PC-3 (cell line): Measurements from ENCODE around the gene UBAP2. TPM values are rescaled to one million over a fixed set of nuclear protein-coding genes. Genes with fewer than 3 reads are reported as not detected.

Experiments used
- ATAC-seq: fragments of 200-7000 bp; cut with Tn5 transposase; 2 replicates; pipeline ENCODE4 v1.9.1; 2020; ENCODE audit warnings: mild to moderate bottlenecking, moderate library complexity
- BruUV-seq: library from RNA; stranded (reverse); fragments of 400-500 nt; replicated peaks from 2 replicates; lab custom pipeline; 2021; lab: Mats Ljungman, UMichigan
- CTCF ChIA-PET: fragments of 300-600 bp; sonication (Branson Sonifier 250); formaldehyde crosslinking; loops from one replicate; lab custom pipeline; 2022; ENCODE audit warnings: antibody characterized with exemption; lab: Charles Lee
- POLR2A ChIA-PET: fragments of 300-600 bp; sonication (Branson Sonifier 250); formaldehyde crosslinking; loops from one replicate; lab custom pipeline; 2022; ENCODE audit warnings: antibody characterized with exemption; ENCODE audit not compliant: unreplicated experiment; lab: Charles Lee
- DNase-seq: peaks from one replicate; pipeline ENCODE4 v3.0.0-alpha.2; 2015
- H2AFZ ChIP-seq: fragments of 300-600 bp; sonication (generic); 2 replicates; pipeline ENCODE4 v1.6.0; 2016; ENCODE audit warnings: antibody characterized with exemption, low read length
- H3F3A ChIP-seq: fragments of 300-600 bp; sonication (generic); one replicate; pipeline ENCODE4 v1.6.0; 2017; ENCODE audit warnings: antibody characterized with exemption, low read length, control low read depth, mild to moderate bottlenecking; ENCODE audit not compliant: unreplicated experiment
- H3K27ac ChIP-seq: fragments of 300-600 bp; sonication (generic); 2 replicates; pipeline ENCODE4 v1.5.1; 2016; ENCODE audit warnings: mild to moderate bottlenecking, low read length
- H3K27me3 ChIP-seq: fragments of 300-600 bp; sonication (generic); 2 replicates; pipeline ENCODE4 v1.6.1; 2016; ENCODE audit warnings: low read length, mixed read lengths
- H3K36me3 ChIP-seq: fragments of 300-600 bp; sonication (generic); 2 replicates; pipeline ENCODE4 v1.6.1; 2016; ENCODE audit warnings: low read depth, mixed run types, low read length, mixed read lengths
- H3K4me1 ChIP-seq: fragments of 300-600 bp; sonication (generic); 2 replicates; pipeline ENCODE4 v1.5.1; 2016; ENCODE audit warnings: low read length; ENCODE audit not compliant: insufficient read depth
- H3K4me2 ChIP-seq: fragments of 300-600 bp; sonication (generic); 2 replicates; pipeline ENCODE4 v1.6.0; 2016; ENCODE audit warnings: low read length
- H3K4me3 ChIP-seq: fragments of 300-600 bp; sonication (generic); 2 replicates; pipeline ENCODE4 v1.5.1; 2016; ENCODE audit warnings: mild to moderate bottlenecking, low read length, mixed read lengths
- H3K79me2 ChIP-seq: fragments of 300-600 bp; sonication (generic); 2 replicates; pipeline ENCODE4 v1.6.1; 2017; ENCODE audit warnings: low read length, mixed read lengths
- H3K9ac ChIP-seq: fragments of 300-600 bp; sonication (generic); 2 replicates; pipeline ENCODE4 v1.6.0; 2016; ENCODE audit warnings: mild to moderate bottlenecking, low read length
- H3K9me2 ChIP-seq: fragments of 300-600 bp; sonication (generic); replicated peaks from 2 replicates; pipeline ENCODE4 v1.6.1; 2016; ENCODE audit warnings: mixed run types, low read length, mixed read lengths
- H3K9me3 ChIP-seq: fragments of 300-600 bp; sonication (generic); 2 replicates; pipeline ENCODE4 v1.6.1; 2016; ENCODE audit warnings: low read length, mixed read lengths
- H4K20me1 ChIP-seq: fragments of 300-600 bp; sonication (generic); 2 replicates; pipeline ENCODE4 v1.6.1; 2016; ENCODE audit warnings: low read length, mixed read lengths
- CTCF ChIP-seq: fragments of 300-600 bp; sonication (generic); conservative IDR thresholded peaks from 2 replicates; pipeline ENCODE4 v1.5.1; 2017; ENCODE audit warnings: antibody characterized with exemption, low read depth, mild to moderate bottlenecking, low read length
- EZH2 ChIP-seq: fragments of 300-600 bp; sonication (generic); IDR thresholded peaks from one replicate; pipeline ENCODE4 v1.6.1; 2017; ENCODE audit warnings: antibody characterized with exemption, mild to moderate bottlenecking, low read length; ENCODE audit not compliant: unreplicated experiment
- EZH2phosphoT487 ChIP-seq: fragments of 300-600 bp; sonication (generic); IDR thresholded peaks from 2 replicates; pipeline ENCODE4 v1.6.1; 2018; ENCODE audit warnings: mild to moderate bottlenecking, antibody characterized with exemption, low read length, borderline replicate concordance
- intact Hi-C: fragments of 100-400 bp; cut with micrococcal nuclease; formaldehyde crosslinking; loops from 2 replicates; pipeline ENCODE4 v1.9.0; 2023
- total RNA-seq: library from RNA; depleted of rRNA; stranded (reverse); fragments of >200 nt; gene quantifications from 2 replicates; pipeline ENCODE4 v1.2.3, GENCODE V29; 2014

The UBAP2 gene
- total RNA-seq, 1 experiment from 2014 or later = 12.6 TPM

GRCh38 chr9:33988219-33988890 is 60.3 kb downstream of the UBAP2 start:
- Histone ChIP-seq H3K4me3 (no peak overlapping the region), H3K27me3 (no peaks in the 10 kb centered on the region), H3K4me1 (no peaks in the 10 kb centered on the region), H3K9me2 (no peaks in the 10 kb centered on the region), H3K27ac (no peak overlapping the region), H3F3A (no peaks in the 10 kb centered on the region), H3K9ac (no peak overlapping the region), H3K4me2 (no peak overlapping the region), H2AFZ (no peak overlapping the region), H3K36me3 (peaks cover 15% of the 10 kb centered on the region), H3K9me3 (no peaks in the 10 kb centered on the region), H3K79me2 (no peaks in the 10 kb centered on the region), H4K20me1 (no peaks in the 10 kb centered on the region)
- POLR2A ChIA-PET = no interaction called here
- ATAC-seq = peak; percentile 27; the same call in 1 of the 2 replicates
- TF ChIP-seq EZH2phosphoT487 (no peak), EZH2 (no peak), CTCF (no peak)
- BruUV-seq = no TSS peak
- CTCF ChIA-PET = no interaction called here
- intact Hi-C loops = no loop called here
- DNase-seq = peak; percentile 6

GRCh38 chr9:33976414-33976813 is 72.3 kb downstream of the UBAP2 start:
- ChIA-PET POLR2A (no interaction called here), CTCF (no interaction called here)
- H3K9ac ChIP-seq = no peak overlapping the region
- H2AFZ ChIP-seq = no peak overlapping the region
- H3K27ac ChIP-seq = no peak overlapping the region
- H3K4me3 ChIP-seq = no peak overlapping the region
- no peaks in the 10 kb centered on the region for H3F3A ChIP-seq
- intact Hi-C loops = no loop called here
- no peak for ATAC-seq
- no TSS peak for BruUV-seq
- TF ChIP-seq EZH2phosphoT487 = no peak
- TF ChIP-seq EZH2 = no peak
- no peak for TF ChIP-seq CTCF
- peaks cover 2% of the 10 kb centered on the region for H3K36me3 ChIP-seq
- no peaks in the 10 kb centered on the region for H3K9me2 ChIP-seq
- H3K4me1 ChIP-seq = no peaks in the 10 kb centered on the region
- no peaks in the 10 kb centered on the region for H4K20me1 ChIP-seq
- DNase-seq = no peak
- H3K79me2 ChIP-seq = no peaks in the 10 kb centered on the region
- H3K27me3 ChIP-seq = no peaks in the 10 kb centered on the region
- no peak overlapping the region for H3K4me2 ChIP-seq
- no peaks in the 10 kb centered on the region for H3K9me3 ChIP-seq

- Histone ChIP-seq H3K9me3 (no peaks in the 10 kb centered on the region), H3K9me2 (no peaks in the 10 kb centered on the region), H3K4me3 (no peak overlapping the region), H3K79me2 (no peaks in the 10 kb centered on the region), H3K36me3 (peaks cover 6% of the 10 kb centered on the region), H2AFZ (no peak overlapping the region), H3K27me3 (no peaks in the 10 kb centered on the region), H4K20me1 (no peaks in the 10 kb centered on the region), H3K4me1 (no peaks in the 10 kb centered on the region), H3K27ac (no peak overlapping the region), H3K9ac (no peak overlapping the region), H3K4me2 (no peak overlapping the region), H3F3A (no peaks in the 10 kb centered on the region)
- TF ChIP-seq EZH2phosphoT487 = no peak
- TF ChIP-seq CTCF = no peak
- TF ChIP-seq EZH2 = no peak
- intact Hi-C loops = no loop called here
- DNase-seq = no peak
- BruUV-seq = no TSS peak
- POLR2A ChIA-PET = no interaction called here
- CTCF ChIA-PET = no interaction called here
- ATAC-seq = no peak
These were observed 76.0 kb downstream of the UBAP2 start for GRCh38 chr9:33972698-33973097.
